Astrocyte of the spinal cord (primary cell): ENCODE data around the gene RPL12.

Source experiments
- DNase-seq: peaks from one replicate; pipeline ENCODE4 v3.0.0; 2011; ENCODE audit warnings: low read depth, low spot score
- H3K4me3 ChIP-seq: 2 replicates; pipeline ENCODE4 v1.5.1; 2011; ENCODE audit warnings: low read depth, mild to moderate bottlenecking, low read length, moderate library complexity
- CTCF ChIP-seq: IDR thresholded peaks from 2 replicates; pipeline ENCODE4 v1.5.1; 2012; ENCODE audit warnings: low read depth, mild to moderate bottlenecking, low read length, inconsistent platforms
- in situ Hi-C: cut with HindIII; loops from 2 replicates; pipeline ENCODE4 v1.10.0; 2017; ENCODE audit warnings: low sequenced_read_pairs

The RPL12 gene

DNA sequence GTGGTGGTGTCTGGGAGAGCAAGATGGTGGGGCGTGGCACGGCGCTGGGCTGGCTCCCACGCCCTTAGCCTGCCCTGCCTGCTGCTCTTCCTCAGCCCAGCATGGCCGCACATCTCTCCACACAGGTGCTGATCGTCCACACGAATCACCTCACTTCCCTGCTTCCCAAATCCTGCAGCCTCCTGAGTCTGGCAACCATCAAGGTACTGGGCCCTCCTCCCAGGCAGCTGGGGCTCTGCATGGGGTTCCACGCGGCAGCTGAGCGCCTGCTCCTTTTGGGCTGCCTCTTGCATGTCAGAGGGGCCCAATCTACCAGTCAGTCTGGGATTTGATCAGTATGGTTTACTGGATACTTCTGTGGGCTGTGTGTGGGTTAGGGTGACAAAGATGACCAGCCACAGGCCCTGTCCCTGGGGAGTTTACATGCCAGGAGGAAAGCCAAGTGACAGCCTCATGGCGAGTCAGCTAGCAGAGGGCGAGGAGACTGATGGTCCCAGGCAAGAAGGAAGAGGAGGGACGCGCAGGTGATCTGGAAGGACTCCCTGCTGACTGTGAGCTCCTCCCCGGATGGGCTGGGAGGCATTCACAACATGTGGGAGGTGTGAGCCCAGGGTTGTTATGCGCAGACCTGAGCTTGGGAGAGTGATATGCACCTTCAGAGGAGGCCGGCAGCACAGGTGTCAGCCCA is 6.1 kb upstream of the RPL12 start:
- TF ChIP-seq CTCF: no peak
- no peak for DNase-seq
- no peak overlapping the region for H3K4me3 ChIP-seq
- in situ Hi-C loops: no loop called here

DNA sequence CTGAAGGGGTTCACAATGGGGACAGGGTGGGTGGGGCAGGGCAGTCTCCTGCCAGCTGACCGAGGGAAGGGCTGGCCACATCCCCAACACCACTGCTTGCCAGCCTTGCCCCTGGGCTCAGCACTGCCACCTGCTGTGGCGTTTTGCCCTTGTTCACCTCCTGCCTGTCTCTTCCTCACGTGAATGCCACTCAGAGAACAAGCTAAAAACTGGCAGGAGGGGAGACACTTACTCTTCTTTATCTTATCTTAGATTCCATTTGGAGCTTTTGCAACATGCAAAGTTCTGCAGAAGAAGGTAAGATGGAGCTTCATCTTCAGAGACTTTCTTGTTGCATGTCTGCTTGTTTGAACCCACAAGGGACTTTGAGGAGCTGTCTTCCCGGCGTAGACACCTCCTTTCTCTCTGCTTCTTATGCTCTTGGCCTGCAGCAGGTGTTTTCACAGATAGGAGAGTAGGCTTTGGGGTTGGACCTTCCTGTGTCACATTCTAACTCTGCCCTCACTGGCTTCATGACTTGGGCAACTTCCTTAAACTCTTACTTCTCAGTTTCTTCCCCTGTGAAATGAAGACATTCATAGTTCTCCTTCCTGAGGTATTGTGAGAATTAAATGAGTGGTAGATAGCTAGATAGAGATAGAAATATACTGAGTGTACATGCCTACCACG is 4.3 kb upstream of the RPL12 start:
- in situ Hi-C loops: no loop called here
- H3K4me3 ChIP-seq: no peak overlapping the region
- no peak for DNase-seq
- TF ChIP-seq CTCF: peak; percentile 9

- peak; percentile 8 for DNase-seq
- no peak overlapping the region for H3K4me3 ChIP-seq
- no peak for TF ChIP-seq CTCF
- in situ Hi-C loops: no loop called here
These were observed 1.5 kb upstream of the RPL12 start for GRCh38 chr9:127452691-127453090.

- peak overlapping the region; percentile 99 for H3K4me3 ChIP-seq
- in situ Hi-C loops: no loop called here
- TF ChIP-seq CTCF: no peak
- DNase-seq: peak; percentile 35
These were observed 851 bp upstream of the RPL12 start for GRCh38 chr9:127451858-127452656.

DNA sequence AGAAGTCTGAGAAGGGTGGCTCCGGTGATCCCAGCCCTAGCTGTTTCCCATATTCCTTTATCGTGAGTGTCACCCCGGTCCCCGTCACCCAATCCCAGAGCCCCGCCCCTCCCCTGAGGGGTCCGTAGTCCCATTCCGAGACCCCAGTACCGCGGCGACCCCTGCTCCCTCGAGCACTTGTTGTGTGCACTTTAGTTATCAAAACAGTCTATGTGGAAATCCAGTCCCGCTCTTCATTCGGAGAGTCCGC is 327 bp upstream of the RPL12 start:
- H3K4me3 ChIP-seq: peak overlapping the region; percentile 99
- in situ Hi-C loops: no loop called here
- TF ChIP-seq CTCF: no peak
- peak; percentile 59 for DNase-seq

GRCh38 chr9:127450243-127450760 is 904 bp downstream of the RPL12 start:
- no peak for TF ChIP-seq CTCF
- DNase-seq: peak; percentile 16
- in situ Hi-C loops: no loop called here
- H3K4me3 ChIP-seq: peak overlapping the region; percentile 99
